Measurements from ENCODE around the gene HLF. TPM values are rescaled to one million over a fixed set of nuclear protein-coding genes. Genes with fewer than 3 reads are reported as not detected.

Gene HLF
- total and polyA plus RNA-seq, 4 donors: 8.0 to 59.3 (median 24.6) TPM

- DNase-seq (ENCODE audit: low spot score): no peak
- Histone ChIP-seq H3K36me3 (ENCODE audit: control insufficient read depth in 4 of 4, insufficient read depth in 3 of 4, low read depth in 1 of 4, low read length in 3 of 4) (peaks cover 0 to 23% (median 10%) of the 10 kb centered on the region in 4 donors), H3K9me3 (ENCODE audit: control insufficient read depth in 4 of 4, low read length in 3 of 4) (no peaks in the 10 kb centered on the region), H3K27me3 (ENCODE audit: control insufficient read depth in 4 of 4, insufficient read depth in 4 of 4, low read length in 3 of 4) (no peaks in the 10 kb centered on the region), H3K4me1 (ENCODE audit: control insufficient read depth in 4 of 4, insufficient read depth in 4 of 4, low read length in 3 of 4) (peaks cover 14 to 70% (median 54%) of the 10 kb centered on the region in 4 donors), H3K4me3 (ENCODE audit: low read depth in 1 of 3, low read length in 3 of 3) (no peak overlapping the region), H3K9ac (ENCODE audit: low read depth in 1 of 2, low read length in 2 of 2) (peak overlapping the region in 1 of 2 donors; percentile 83), H3K27ac (ENCODE audit: low read depth in 1 of 2, low read length in 2 of 2) (peak overlapping the region; percentile 90 to 96)
- TF ChIP-seq, protein P1, sequence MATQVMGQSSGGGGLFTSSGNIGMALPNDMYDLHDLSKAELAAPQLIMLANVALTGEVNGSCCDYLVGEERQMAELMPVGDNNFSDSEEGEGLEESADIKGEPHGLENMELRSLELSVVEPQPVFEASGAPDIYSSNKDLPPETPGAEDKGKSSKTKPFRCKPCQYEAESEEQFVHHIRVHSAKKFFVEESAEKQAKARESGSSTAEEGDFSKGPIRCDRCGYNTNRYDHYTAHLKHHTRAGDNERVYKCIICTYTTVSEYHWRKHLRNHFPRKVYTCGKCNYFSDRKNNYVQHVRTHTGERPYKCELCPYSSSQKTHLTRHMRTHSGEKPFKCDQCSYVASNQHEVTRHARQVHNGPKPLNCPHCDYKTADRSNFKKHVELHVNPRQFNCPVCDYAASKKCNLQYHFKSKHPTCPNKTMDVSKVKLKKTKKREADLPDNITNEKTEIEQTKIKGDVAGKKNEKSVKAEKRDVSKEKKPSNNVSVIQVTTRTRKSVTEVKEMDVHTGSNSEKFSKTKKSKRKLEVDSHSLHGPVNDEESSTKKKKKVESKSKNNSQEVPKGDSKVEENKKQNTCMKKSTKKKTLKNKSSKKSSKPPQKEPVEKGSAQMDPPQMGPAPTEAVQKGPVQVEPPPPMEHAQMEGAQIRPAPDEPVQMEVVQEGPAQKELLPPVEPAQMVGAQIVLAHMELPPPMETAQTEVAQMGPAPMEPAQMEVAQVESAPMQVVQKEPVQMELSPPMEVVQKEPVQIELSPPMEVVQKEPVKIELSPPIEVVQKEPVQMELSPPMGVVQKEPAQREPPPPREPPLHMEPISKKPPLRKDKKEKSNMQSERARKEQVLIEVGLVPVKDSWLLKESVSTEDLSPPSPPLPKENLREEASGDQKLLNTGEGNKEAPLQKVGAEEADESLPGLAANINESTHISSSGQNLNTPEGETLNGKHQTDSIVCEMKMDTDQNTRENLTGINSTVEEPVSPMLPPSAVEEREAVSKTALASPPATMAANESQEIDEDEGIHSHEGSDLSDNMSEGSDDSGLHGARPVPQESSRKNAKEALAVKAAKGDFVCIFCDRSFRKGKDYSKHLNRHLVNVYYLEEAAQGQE (IDR thresholded peaks at IDR 0.05): peak; percentile 58
- TF ChIP-seq CTCF (IDR thresholded peaks at IDR 0.05; ENCODE audit: low read depth, low read length, missing input control): no peak
- TF ChIP-seq SP1 (IDR thresholded peaks at IDR 0.05): peak; percentile 89
- TF ChIP-seq RAD21 (IDR thresholded peaks at IDR 0.05): peak; percentile 12 to 35
- TF ChIP-seq TAF1 (conservative IDR thresholded peaks at IDR 0.05): no peak
- peak; percentile 65 for TF ChIP-seq YY1 (IDR thresholded peaks at IDR 0.05)
- TF ChIP-seq RXRA (IDR thresholded peaks at IDR 0.05): peak; percentile 97 to 98
- TF ChIP-seq HNF4G (IDR thresholded peaks at IDR 0.05): peak; percentile 64
- peak in 1 of 2 donors; percentile 26 for TF ChIP-seq EGR1 (IDR thresholded peaks at IDR 0.05; ENCODE audit: low read depth in 2 of 2)
- TF ChIP-seq, protein P2, sequence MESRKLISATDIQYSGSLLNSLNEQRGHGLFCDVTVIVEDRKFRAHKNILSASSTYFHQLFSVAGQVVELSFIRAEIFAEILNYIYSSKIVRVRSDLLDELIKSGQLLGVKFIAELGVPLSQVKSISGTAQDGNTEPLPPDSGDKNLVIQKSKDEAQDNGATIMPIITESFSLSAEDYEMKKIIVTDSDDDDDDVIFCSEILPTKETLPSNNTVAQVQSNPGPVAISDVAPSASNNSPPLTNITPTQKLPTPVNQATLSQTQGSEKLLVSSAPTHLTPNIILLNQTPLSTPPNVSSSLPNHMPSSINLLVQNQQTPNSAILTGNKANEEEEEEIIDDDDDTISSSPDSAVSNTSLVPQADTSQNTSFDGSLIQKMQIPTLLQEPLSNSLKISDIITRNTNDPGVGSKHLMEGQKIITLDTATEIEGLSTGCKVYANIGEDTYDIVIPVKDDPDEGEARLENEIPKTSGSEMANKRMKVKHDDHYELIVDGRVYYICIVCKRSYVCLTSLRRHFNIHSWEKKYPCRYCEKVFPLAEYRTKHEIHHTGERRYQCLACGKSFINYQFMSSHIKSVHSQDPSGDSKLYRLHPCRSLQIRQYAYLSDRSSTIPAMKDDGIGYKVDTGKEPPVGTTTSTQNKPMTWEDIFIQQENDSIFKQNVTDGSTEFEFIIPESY (IDR thresholded peaks at IDR 0.05): peak; percentile 79
- peak in 1 of 2 donors; percentile 23 for TF ChIP-seq GABPA (IDR thresholded peaks at IDR 0.05 in 1 of 2, conservative IDR thresholded peaks at IDR 0.05 in 1 of 2)
- TF ChIP-seq NR2F2 (IDR thresholded peaks at IDR 0.05): peak; percentile 41
- TF ChIP-seq, protein P3, sequence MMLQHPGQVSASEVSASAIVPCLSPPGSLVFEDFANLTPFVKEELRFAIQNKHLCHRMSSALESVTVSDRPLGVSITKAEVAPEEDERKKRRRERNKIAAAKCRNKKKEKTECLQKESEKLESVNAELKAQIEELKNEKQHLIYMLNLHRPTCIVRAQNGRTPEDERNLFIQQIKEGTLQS (IDR thresholded peaks at IDR 0.05): peak; percentile 96
- peak; percentile 97 to 98 for TF ChIP-seq JUND (IDR thresholded peaks at IDR 0.05)
- TF ChIP-seq, protein P4, sequence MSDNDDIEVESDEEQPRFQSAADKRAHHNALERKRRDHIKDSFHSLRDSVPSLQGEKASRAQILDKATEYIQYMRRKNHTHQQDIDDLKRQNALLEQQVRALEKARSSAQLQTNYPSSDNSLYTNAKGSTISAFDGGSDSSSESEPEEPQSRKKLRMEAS (IDR thresholded peaks at IDR 0.05): peak; percentile 97
- TF ChIP-seq FOXA1 (IDR thresholded peaks at IDR 0.05): no peak
- TF ChIP-seq FOXA2 (IDR thresholded peaks at IDR 0.05): peak; percentile 79
- peak; percentile 80 to 84 for TF ChIP-seq HNF4A (conservative IDR thresholded peaks at IDR 0.05)
- 46% methylated on average over 3 of the region's 3 CpGs for WGBS
These were observed 22.2 kb downstream of the HLF start for GRCh38 chr17:55286681-55287589.

Data from liver (tissue), 9 donors.